C4-2B (cell line): Measurements from ENCODE around the gene OSGIN1.

Experiments
- CTCF ChIP-seq: fragments of 450-650 bp; conservative IDR thresholded peaks from 2 replicates; pipeline ENCODE4 v1.5.1; 2017; ENCODE audit warnings: mild to moderate bottlenecking
- ZFX ChIP-seq: fragments of 450-650 bp; IDR thresholded peaks from 2 replicates; pipeline ENCODE4 v1.6.1; 2017

- TF ChIP-seq CTCF (no peak), ZFX (no peak)
Observed at GRCh38 chr16:83946154-83946780, 6.8 kb upstream of the OSGIN1 start.
